Measurements from ENCODE around the gene MUC5AC. TPM values are rescaled to one million over a fixed set of nuclear protein-coding genes. Genes with fewer than 3 reads are reported as not detected.
"Not testable (repeated sequence)": the region's sequence is repeated elsewhere in the genome, so short reads cannot be mapped to it uniquely, and the experiment has no call there.

MUC5AC gene
- polyA plus RNA-seq, 4 donors: 0.01 to 0.18 (median 0.02) TPM; not detected in 1

DNA sequence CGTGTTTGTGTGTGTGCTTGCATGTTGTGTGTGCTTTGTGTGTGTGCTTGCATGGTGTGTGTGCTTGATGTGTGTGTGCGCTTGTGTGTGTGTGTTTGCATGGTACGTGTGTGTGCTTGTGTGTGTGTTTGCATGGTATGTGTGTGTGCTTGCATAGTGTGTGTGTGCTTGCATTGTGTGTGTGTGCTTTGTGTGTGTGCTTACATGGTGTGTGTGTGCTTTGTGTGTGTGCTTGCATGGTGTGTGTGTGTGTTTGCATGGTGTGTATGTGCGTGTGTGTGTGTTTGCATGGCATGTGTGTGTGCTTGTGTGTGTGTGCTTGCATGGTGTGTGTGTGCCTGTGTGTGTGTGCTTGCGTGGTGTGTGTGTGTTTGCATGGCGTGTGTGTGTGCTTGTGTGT lies 10.0 kb upstream of the MUC5AC start:
- DNase-seq (ENCODE audit: low read depth in 4 of 4, low spot score in 3 of 4): no peak

DNA sequence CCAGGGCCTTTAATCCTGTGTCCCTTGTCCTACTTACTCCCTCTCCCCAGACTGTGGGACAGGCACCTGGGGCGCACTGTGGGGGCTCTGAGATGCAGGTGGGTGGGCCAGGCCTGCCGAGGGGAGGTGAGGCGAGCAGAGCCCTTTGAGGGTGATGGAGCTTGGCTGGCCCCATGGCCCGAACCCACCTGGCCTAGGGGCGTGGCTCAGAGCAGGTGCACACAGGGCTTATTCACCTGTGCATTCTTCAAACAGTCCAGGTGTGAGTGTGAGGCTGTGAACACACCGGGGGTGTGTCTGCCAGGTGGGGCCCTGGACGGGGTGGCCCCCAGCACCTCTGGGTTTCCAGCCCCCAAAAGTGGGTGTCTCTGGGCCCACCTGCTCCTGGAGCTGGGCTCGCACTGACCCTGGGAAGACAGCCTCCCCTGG lies 9.0 kb upstream of the MUC5AC start:
- DNase-seq (ENCODE audit: low read depth in 4 of 4, low spot score in 3 of 4): no peak

DNA sequence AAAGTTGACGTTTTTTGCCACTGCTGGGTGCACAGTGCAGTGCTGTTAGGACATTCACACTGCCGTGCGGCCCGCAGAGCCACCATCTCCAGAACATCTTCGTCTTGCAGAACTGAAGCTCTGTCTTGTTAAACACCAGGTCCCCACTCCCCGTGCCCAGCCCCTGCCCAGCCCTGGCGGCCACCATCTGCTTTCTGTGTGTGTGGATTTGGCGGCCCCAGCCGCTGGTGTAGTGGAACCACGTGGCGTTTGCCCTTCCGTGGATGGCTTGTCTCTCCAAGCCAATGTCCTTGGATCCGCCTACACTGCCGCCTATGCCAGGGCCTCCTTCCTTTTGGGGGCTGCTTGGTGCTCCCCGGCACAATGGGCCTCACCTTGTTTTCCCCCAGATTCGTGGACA lies 8.2 kb upstream of the MUC5AC start:
- no peak for DNase-seq (ENCODE audit: low read depth in 4 of 4, low spot score in 3 of 4)

DNA sequence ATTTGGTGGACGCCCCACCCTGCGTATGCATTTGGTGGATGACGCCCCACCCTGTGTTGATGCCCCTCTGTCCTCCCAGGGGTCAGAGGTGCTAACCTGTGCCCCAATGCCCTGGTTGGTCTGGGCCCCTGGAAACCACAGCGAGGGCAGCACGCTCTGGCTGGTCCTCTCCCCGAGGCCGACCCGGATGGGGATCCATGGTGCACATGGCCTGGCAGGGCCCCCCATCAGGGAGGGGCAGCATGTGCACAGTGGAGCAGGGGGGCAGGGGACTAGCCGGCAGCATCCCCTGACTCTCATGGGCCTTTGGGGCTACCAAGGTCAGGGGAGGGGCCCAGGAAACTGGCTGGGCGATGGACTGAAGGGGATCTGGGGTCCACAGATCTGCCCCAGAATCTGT lies 7.6 kb upstream of the MUC5AC start:
- DNase-seq (ENCODE audit: low read depth in 4 of 4, low spot score in 3 of 4): no peak

GRCh38 chr11:1150769-1151365 lies 6.9 kb upstream of the MUC5AC start:
- no peak for DNase-seq (ENCODE audit: low read depth in 4 of 4, low spot score in 3 of 4)

DNA sequence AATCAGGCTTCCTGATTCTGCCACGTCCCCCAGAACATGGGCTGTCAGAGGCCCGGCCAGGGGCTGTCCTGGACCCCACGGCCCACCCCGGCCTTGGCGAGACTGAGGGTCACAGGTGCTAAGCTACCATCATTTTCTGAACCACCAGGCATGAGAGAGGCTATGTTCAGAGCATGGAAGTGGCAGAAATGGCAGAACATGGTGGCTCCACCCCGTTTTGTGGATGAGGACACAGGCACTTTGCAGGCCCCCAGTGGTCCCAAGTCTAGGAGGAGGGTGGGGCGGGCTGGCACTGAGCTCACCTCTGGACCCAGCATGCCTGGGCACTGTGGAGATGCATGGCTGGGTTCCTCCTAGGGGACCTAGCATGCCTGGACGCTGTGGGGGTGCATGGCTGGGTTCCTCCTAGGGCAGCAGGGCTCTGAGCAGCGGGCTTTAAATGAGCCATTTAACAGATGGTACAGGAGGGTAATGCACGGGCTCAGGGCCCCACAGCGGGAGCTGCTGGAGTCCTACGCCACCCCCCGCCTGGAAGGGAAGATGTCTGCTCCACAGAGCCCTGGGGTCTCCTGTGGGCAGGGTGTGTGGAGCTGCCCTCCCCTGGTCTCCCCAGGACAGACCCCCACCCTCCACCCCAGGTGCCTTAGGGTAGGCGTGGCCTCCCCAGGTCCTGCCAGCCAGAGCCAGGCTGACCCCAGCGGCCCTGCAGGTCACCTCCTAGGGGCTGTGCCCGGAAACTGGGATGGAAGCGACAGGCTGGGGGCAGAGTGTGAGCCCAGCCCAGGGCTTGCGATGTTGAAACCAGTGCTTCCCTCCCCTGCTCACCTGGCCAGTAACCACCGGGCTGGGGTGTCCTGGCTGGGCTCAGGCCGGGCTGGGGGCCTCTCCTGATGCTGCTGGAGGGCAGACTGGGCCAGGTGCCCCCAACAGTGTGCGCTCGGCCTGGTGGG lies 6.1 kb upstream of the MUC5AC start:
- no peak for DNase-seq (ENCODE audit: low read depth in 4 of 4, low spot score in 3 of 4)

DNA sequence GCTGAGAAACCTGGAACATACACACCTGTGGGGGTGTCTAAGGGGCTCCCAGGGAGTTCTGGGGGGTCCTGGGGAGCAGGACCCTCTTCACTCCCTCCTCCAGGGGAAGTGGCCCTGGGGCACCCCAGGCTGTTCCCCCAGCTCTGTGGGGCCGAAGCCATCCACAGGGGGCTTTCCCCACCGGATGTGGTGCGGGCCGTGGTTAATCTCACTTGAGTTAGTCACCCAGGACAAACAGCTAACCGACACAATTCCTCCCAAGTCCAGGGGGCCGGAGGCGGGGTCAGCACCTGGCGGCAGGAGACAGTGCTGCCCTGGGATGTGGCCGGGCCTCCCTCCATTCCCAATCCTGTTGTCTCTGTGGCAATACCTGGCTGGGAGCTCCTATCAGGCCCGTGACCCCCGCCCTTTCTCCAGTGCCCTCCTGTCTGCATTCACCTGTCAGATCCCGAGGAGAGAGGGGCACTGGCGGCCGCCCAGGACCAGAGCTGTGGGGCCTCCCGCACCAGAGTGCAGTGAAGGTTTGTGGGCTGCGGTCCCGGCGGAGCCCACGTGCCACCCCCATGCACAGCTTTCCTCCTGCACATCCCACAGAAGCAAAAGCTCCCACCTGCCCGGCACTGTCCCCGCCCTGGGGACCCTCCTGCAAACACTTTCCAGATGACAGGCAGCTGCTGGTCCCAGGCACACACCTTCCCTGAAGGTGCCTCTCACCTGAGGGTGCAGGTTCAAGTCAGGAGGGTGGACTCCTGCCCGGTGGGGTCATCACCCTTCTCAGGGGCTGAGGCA lies 5.2 kb upstream of the MUC5AC start:
- DNase-seq (ENCODE audit: low read depth in 4 of 4, low spot score in 3 of 4): no peak

- no peak for DNase-seq (ENCODE audit: low read depth in 4 of 4, low spot score in 3 of 4)
These were observed 4.4 kb upstream of the MUC5AC start for GRCh38 chr11:1153105-1153950.

DNA sequence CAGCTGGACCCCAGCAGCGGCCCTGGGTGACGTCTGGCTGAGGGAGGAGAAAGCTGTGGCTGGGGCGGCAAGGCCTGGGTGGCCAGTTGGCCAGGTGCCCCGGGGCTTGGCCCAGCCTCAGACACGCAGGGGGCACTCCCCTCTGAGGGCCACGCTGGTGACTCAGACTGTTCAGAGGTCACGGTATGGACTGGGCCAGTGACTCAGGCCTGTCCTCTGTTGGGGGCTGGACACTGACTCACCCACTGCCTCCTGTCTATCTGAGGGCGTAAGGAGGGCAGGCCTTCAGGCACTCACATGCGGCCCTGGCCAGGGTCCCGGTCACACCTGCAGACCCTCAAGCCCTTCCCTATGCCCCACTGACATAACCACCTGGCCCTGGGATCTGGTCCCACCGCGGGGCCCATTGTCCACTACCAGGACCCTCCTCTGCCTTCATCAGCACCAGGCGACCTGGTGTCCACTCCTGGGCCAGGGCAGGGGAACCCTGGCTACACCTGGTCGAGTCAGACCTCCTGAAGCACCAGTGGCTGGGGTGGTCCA lies 3.7 kb upstream of the MUC5AC start:
- DNase-seq (ENCODE audit: low read depth in 4 of 4, low spot score in 3 of 4): no peak

GRCh38 chr11:1154656-1155055 lies 3.1 kb upstream of the MUC5AC start:
- DNase-seq (ENCODE audit: low read depth in 4 of 4, low spot score in 3 of 4): not testable (repeated sequence)

GRCh38 chr11:1155274-1155693 lies 2.5 kb upstream of the MUC5AC start:
- no peak for DNase-seq (ENCODE audit: low read depth in 4 of 4, low spot score in 3 of 4)

DNA sequence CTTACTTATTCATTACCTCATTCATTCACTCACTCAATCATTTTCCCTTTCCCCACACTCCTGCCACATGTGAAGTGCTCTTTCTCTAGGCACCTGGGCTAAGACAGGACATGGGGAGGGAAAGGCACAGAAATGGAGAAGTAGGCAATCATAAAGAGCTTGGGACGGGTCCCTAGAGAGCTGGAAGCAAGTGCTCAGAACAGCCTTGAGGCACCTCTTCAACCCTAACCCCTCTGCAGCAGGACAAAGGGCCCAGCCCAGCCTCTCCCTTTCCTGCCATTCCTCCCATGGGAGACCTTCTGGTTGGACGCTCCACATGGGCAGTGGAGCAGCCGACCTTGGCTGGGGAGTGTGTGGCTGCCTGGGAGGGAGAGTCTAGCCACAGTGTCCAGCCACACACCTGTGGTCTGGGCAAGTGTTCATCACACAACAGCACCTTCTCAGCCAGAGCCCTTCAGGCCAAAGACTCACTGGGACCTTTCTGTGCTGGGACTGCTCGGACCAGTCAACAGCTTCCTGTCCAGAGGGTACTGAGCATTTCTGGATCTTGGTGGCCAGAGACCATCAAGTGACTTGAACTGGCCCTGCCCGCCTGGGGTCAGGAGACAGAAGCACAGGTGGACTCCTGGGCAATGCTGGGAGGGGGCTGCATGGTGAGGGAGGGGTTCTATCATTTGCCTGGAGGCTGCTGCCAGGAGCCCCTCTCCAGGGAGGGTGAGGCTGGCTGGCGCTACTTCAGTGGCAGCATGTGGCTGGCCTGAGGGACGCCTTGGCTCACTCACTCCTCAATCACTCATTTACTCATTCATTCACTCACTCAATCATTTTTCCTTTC lies 1.0 kb upstream of the MUC5AC start:
- no peak for DNase-seq (ENCODE audit: low read depth in 4 of 4, low spot score in 3 of 4)

GRCh38 chr11:1157341-1157644 lies 460 bp upstream of the MUC5AC start:
- DNase-seq (ENCODE audit: low read depth in 4 of 4, low spot score in 3 of 4): no peak

- no peak for DNase-seq (ENCODE audit: low read depth in 4 of 4, low spot score in 3 of 4)
These were observed 1.1 kb downstream of the MUC5AC start for GRCh38 chr11:1158681-1159487.

DNA sequence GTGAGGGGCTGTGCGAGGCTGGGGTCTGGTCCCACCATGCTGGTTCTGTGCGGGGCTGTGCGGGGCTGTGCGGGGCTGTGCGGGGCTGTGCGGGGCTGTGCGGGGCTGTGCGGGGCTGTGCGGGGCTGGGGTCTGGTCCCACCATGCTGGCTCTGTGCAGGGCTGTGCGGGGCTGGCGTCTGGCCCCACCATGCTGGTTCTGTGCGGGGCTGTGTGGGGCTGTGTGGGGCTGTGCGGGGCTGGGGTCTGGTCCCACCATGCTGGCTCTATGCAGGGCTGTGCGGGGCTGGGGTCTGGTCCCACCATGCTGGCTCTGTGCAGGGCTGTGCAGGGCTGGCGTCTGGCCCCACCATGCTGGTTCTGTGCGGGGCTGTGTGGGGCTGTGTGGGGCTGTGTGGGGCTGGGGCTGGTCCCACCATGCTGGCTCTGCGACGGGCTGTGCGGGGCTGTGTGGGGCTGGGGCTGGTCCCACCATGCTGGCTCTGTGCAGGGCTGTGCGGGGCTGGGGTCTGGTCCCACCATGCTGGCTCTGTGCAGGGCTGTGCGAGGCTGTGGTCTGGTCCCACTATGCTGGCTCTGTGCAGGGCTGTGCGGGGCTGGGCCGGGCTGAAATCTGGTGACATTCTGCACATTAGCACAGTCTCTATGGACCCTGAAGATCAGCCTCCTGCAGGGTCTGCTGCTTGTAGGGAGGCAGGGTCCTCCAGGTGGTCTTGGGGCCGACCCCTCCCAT lies 1.9 kb downstream of the MUC5AC start:
- DNase-seq (ENCODE audit: low read depth in 4 of 4, low spot score in 3 of 4): not testable (repeated sequence)

DNA sequence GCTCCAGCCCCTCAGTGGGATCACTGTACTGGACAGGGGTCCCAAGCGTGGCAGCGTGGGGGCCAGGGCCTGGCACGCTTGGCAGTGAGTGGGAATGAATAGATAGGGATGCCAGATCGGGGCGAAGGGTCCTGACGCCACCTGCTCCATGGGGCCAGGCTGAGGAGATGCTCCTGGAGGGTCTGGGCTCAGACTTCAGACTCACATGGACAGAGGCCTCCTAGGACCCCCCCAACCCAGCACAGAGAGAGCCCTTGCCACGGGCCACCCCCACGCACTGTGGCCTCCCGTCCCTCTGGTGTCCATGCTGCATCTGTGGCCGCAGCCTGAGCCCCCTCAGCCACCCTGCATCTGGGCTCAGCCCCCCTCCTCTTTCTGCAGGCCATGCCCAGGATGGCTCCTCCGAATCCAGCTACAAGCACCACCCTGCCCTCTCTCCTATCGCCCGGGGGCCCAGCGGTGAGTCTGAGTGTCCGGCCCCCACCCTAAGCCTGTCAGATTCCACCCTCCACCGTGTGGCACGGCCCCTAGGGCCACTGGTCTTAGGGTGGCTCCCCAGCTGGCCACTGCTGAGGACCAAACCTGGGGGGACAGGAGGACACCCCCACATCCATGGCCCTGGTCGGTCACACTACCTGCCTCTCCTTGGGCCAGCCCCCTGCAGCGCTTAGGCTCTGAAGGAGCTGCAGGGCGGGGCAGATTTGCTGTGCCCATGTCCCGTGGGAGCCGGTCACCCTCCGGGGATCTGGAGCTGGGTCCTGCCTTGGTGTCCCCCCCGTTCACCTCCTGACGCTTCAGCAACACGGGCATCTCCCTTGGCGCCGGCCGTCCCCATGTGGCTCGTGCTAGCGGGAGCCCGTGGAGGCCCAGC lies 2.7 kb downstream of the MUC5AC start:
- no peak for DNase-seq (ENCODE audit: low read depth in 4 of 4, low spot score in 3 of 4)
